BLaER1 treated with 17β-estradiol and CSF1 and Interleukin-3, amounts not matched to agents 10 nM and 100 nM (cell line): ENCODE data around the gene TMEM191C.

Experiments used
- H3K27ac ChIP-seq, 11 experiments: shearing (Covaris generic); formaldehyde crosslinking; 2 replicates each; pipeline ENCODE4 v1.8.1; 2022
- H3K27me3 ChIP-seq, 11 experiments: shearing (Covaris generic); formaldehyde crosslinking; 2 replicates each; pipeline ENCODE4 v1.8.1; 2022
- H3K36me3 ChIP-seq, 11 experiments: shearing (Covaris generic); formaldehyde crosslinking; 2 replicates each; pipeline ENCODE4 v1.8.1; 2022
- H3K4me1 ChIP-seq, 10 experiments: shearing (Covaris generic); formaldehyde crosslinking; 2 replicates each; pipeline ENCODE4 v1.8.1; 2022
- H3K4me2 ChIP-seq, 11 experiments: shearing (Covaris generic); formaldehyde crosslinking; 2 replicates each; pipeline ENCODE4 v1.8.1; 2022
- H3K4me3 ChIP-seq, 10 experiments: shearing (Covaris generic); formaldehyde crosslinking; 2 replicates each; pipeline ENCODE4 v1.8.1; 2022
- H3K9ac ChIP-seq, 11 experiments: shearing (Covaris generic); formaldehyde crosslinking; 2 replicates each; pipeline ENCODE4 v1.8.1; 2022
- H3K9me3 ChIP-seq, 11 experiments: shearing (Covaris generic); formaldehyde crosslinking; replicated peaks in 1 of 11; 2 replicates each; pipeline ENCODE4 v1.8.1; 2022
- H4K20me1 ChIP-seq, 11 experiments: shearing (Covaris generic); formaldehyde crosslinking; 2 replicates each; pipeline ENCODE4 v1.8.1; 2022
- Cebpa-rat ChIP-seq, 11 experiments: shearing (Covaris generic); IDR thresholded peaks; 2 replicates each; pipeline ENCODE4 v1.8.1; 2022

TMEM191C gene

DNA sequence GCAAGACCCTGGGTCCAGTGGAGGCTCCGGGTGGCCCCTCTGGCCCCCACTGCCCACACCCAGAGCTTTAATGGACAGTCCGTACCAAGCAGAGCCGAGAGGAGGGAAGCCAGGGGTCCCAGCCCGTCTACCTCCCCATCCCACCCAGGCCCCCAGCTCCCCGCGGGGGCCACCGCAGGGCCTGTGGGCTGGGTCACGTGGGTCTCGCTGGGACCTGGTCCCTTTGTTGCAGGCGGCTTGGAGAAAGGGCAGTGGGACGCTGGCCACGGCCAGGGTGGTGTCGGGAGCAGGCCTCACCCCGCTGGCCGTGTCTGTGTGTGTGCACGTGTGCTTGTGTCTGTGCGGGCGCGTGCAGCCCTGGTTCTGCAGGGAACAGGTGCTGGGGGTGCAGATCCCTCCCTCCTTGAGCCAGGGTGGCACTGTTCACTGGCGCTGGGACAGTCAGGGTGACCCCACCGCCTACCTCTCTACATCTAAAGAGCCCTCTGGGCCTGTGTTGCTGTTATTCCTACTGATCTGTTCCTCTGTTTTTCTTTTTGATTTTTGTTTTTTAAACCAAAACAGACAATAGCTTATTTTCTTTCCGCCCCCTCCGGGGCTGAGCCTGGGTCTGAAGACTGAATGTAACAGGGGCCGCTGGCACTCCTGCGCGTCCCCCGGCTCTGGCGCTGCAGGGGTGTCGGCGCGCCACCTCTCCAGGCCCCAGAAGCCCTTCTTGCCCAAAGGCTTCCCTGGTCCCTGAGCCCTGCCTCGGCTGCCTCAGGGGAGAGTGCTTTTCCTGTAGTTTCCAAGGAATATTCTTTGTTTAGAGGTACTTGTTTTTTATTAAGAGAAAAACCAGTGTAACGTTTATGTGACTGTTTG is 20.1 kb upstream of the TMEM191C start:
- Histone ChIP-seq H3K27me3 (no peaks in the 10 kb centered on the region), H4K20me1 (peaks cover 67 to 94% (median 90%) of the 10 kb centered on the region in 11 experiments), H3K4me2 (peak overlapping the region in 9 of 11 experiments; percentile 66 to 87 (median 77); a peak in 17 of 22 replicates), H3K9ac (peak overlapping the region in 1 of 11 experiments; percentile 11; a peak in 2 of 22 replicates), H3K9me3 (no peaks in the 10 kb centered on the region), H3K36me3 (peaks cover 27 to 52% (median 44%) of the 10 kb centered on the region in 11 experiments; a peak in 21 of 22 replicates), H3K4me3 (no peak overlapping the region), H3K27ac (peak overlapping the region in 4 of 11 experiments; percentile 5 to 79 (median 41); a peak in 4 of 22 replicates), H3K4me1 (peaks cover 48 to 96% (median 94%) of the 10 kb centered on the region in 10 experiments)
- TF ChIP-seq Cebpa-rat (IDR thresholded peaks at IDR 0.05): no peak

DNA sequence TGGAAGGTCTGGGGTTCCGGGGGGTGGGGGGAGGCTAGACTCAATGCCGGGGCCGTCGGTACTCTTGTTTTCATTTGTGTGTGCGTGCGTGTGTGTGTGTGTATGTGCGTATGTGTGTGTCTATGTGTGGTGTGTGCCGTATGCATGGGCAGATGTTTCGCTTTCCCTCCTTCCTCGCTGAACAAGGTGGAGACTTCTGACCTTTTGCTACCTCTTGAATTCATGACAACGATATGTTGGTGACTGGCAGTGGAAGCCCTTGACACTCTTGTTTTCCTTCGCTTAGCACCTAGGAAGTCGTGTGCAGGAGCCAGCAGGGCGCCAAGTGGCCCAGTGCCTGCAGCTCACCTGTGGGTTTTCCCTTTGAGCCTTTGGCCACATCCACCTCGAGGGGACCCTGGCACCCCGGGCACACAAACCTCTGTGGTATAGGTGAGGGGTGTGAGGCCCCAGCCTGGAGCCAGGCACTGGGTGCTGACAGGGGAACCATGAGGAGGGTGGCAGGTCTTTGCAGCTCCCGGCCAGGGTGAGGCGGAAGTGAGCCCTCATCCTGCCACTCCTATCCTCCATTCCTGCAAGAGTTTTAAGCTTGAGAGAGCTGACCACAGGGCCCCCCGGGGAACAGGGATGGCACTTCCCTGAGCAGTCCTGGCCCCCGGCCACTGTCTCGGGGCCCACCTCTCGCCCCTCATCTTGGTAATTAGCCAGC is 19.3 kb upstream of the TMEM191C start:
- Histone ChIP-seq H3K9ac (peak overlapping the region in 9 of 11 experiments; percentile 3 to 71 (median 65); a peak in 16 of 22 replicates), H3K4me3 (no peak overlapping the region; a peak in 1 of 20 replicates), H4K20me1 (peaks cover 66 to 95% (median 88%) of the 10 kb centered on the region in 11 experiments), H3K4me1 (peaks cover 46 to 96% (median 92%) of the 10 kb centered on the region in 10 experiments), H3K27me3 (no peaks in the 10 kb centered on the region), H3K9me3 (no peaks in the 10 kb centered on the region), H3K4me2 (peak overlapping the region; percentile 52 to 87 (median 77)), H3K36me3 (peaks cover 27 to 52% (median 44%) of the 10 kb centered on the region in 11 experiments; a peak in 21 of 22 replicates), H3K27ac (peak overlapping the region in 9 of 11 experiments; percentile 59 to 83 (median 73); a peak in 18 of 22 replicates)
- TF ChIP-seq Cebpa-rat (IDR thresholded peaks at IDR 0.05): no peak

DNA sequence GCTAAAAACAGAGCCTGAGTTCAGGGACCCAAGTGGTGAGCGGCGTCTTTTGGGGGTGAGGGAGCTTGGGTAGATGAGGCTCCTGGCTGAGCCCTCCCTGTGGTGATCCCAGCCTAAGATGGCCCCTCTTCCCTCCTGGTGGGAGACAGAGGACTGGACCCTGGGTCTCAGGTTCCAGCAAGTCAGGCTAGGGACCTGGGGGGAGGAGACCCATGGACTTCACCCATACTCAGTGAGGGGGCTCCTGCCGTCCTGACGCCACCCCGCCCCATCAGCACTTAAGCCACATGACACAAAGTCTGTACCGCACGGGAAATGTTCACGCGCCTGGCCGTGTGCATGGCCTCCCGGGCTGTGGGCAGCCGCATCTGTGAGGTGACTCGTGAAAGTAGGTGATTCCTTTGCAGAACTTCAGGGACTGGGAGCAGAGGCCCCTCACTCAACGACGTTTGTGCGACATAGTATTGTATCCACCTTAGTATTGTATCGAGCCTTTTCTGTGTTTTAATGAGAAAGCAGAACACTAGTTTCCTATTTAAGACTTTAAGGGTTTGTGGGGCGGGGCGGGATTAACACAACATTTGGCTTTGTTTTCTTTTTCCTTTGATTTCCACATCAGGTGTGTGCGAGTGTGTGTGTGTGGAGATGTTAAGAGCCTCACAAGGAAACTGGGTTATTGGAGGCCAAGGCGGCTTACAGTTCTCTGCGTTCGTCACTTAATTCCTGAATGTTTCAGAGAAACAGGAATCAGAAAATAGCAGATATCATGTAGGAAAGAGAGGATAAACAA is 18.4 kb upstream of the TMEM191C start:
- Histone ChIP-seq H3K27me3 (no peaks in the 10 kb centered on the region), H3K27ac (peak overlapping the region in 9 of 11 experiments; percentile 59 to 83 (median 73); a peak in 18 of 22 replicates), H3K9me3 (no peaks in the 10 kb centered on the region), H3K4me1 (peaks cover 36 to 88% (median 82%) of the 10 kb centered on the region in 10 experiments), H3K9ac (peak overlapping the region in 10 of 11 experiments; percentile 3 to 71 (median 65); a peak in 16 of 22 replicates), H4K20me1 (peaks cover 56 to 86% (median 78%) of the 10 kb centered on the region in 11 experiments), H3K4me3 (no peak overlapping the region; a peak in 1 of 20 replicates), H3K36me3 (peaks cover 27 to 43% (median 37%) of the 10 kb centered on the region in 11 experiments; a peak in 21 of 22 replicates), H3K4me2 (peak overlapping the region; percentile 52 to 87 (median 77))
- no peak for TF ChIP-seq Cebpa-rat (IDR thresholded peaks at IDR 0.05)

DNA sequence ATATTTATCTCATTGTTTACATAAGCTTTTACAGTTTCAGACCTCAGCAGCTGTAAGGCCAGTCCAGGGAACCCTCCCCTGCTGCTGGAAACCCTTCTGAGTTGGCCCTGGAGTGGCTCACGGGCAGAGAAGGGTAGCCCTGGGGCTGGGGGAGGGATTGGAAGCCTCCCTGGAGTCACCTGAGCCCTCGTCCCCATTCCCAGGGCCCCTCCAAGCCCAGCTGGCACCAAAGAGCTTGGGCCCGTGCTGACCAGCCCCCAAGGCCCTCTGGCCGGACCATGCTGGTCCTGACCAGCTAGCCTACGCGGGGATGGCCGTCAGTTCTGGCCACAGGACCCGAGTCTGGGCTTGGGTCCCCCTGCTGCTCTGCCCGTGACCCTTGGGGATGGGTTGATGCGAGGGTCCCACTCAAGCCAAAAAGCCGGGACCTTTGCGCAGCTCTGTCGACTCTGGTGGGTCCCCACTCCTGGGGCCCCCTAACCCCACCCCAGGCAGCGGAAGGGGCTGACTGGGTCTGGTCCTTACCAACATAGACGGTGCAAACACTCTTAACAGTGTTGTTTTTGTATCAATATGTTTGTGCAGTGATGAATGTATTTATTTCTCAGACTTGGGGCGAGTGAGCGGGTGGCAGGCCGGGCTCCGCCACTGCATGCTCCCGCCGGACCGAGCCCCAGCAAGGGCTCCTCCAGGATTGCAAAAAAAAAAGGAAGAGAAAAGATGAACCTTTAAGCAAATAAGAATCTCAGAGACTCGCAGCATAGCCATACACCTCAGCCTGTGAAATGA is 17.5 kb upstream of the TMEM191C start:
- peak overlapping the region in 6 of 11 experiments; percentile 6 to 79 (median 28); a peak in 8 of 22 replicates for H3K27ac ChIP-seq
- peaks cover 47 to 77% (median 69%) of the 10 kb centered on the region in 11 experiments for H4K20me1 ChIP-seq
- H3K27me3 ChIP-seq: no peaks in the 10 kb centered on the region
- TF ChIP-seq Cebpa-rat (IDR thresholded peaks at IDR 0.05): no peak
- peaks cover 31 to 81% (median 73%) of the 10 kb centered on the region in 10 experiments for H3K4me1 ChIP-seq
- peaks cover 24 to 34% (median 28%) of the 10 kb centered on the region in 11 experiments; a peak in 21 of 22 replicates for H3K36me3 ChIP-seq
- no peak overlapping the region for H3K4me3 ChIP-seq
- H3K4me2 ChIP-seq: peak overlapping the region in 10 of 11 experiments; percentile 24 to 85 (median 79); a peak in 20 of 22 replicates
- H3K9me3 ChIP-seq: no peaks in the 10 kb centered on the region
- H3K9ac ChIP-seq: peak overlapping the region in 9 of 11 experiments; percentile 5 to 57 (median 40); a peak in 10 of 22 replicates

DNA sequence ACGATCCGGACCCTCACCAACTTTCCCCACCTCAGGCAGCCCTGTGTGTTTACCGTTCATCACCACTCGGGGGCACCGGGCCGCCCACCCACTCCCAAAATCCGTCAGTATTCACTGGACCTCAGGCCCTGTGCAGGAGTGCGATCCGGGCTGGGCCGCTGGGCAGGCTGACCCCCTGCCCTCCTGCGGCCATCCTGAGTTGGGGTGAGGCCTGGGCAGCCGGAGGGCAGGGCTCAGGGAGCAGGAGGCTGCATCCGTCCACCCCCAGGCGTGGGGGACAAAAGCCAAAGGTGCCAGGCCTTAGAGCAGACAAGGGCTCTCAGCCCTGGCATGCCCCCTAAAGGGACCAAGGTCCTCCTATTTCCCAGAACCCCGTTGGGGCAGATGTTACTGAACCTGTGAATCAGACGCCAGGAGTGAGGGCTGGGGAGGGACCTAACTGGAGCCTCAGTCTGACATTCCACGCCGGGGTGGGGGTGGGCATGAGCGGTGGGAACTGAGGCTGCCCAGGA is 16.8 kb upstream of the TMEM191C start:
- H3K9ac ChIP-seq: peak overlapping the region in 10 of 11 experiments; percentile 5 to 57 (median 38); a peak in 13 of 22 replicates
- H3K4me2 ChIP-seq: peak overlapping the region in 10 of 11 experiments; percentile 24 to 85 (median 79); a peak in 21 of 22 replicates
- H3K27me3 ChIP-seq: no peaks in the 10 kb centered on the region
- peaks cover 17 to 29% (median 21%) of the 10 kb centered on the region in 11 experiments; a peak in 21 of 22 replicates for H3K36me3 ChIP-seq
- TF ChIP-seq Cebpa-rat (IDR thresholded peaks at IDR 0.05): no peak
- peaks cover 31 to 75% (median 67%) of the 10 kb centered on the region in 10 experiments for H3K4me1 ChIP-seq
- no peak overlapping the region; a peak in 1 of 20 replicates for H3K4me3 ChIP-seq
- H4K20me1 ChIP-seq: peaks cover 40 to 71% (median 63%) of the 10 kb centered on the region in 11 experiments; a peak in 21 of 22 replicates
- H3K9me3 ChIP-seq: no peaks in the 10 kb centered on the region
- H3K27ac ChIP-seq: peak overlapping the region in 5 of 11 experiments; percentile 3 to 79 (median 21); a peak in 4 of 22 replicates

DNA sequence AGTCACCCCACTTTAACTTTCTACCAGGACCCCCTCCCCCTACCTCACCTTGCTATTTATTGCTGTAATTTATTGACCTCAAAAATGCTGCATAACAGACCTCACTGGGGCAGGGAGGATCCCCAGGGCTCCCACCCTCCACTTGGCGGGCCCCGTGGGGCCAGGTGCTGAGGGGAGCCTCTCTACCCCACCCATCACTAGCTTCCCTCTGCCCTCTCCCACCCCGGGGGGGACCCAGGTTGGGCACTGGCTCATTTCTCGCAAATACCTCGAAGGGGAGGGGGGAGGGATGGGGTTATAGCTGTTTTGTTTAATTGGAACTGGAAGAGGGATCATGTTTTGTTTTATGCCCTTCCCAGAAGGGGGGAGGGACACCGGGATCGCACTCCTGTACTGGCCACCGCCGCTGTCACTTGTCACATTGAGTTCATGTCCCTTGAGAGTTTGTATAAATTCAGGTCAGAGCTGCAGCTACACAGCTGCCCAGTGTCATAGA is 16.3 kb upstream of the TMEM191C start:
- H3K36me3 ChIP-seq: peaks cover 12 to 27% (median 16%) of the 10 kb centered on the region in 11 experiments; a peak in 20 of 22 replicates
- peak overlapping the region in 10 of 11 experiments; percentile 24 to 85 (median 79); a peak in 20 of 22 replicates for H3K4me2 ChIP-seq
- peak overlapping the region in 2 of 11 experiments; percentile 45 to 79; a peak in 2 of 22 replicates for H3K27ac ChIP-seq
- TF ChIP-seq Cebpa-rat (IDR thresholded peaks at IDR 0.05): no peak
- no peak overlapping the region; a peak in 1 of 20 replicates for H3K4me3 ChIP-seq
- no peaks in the 10 kb centered on the region for H3K27me3 ChIP-seq
- peaks cover 31 to 70% (median 61%) of the 10 kb centered on the region in 10 experiments for H3K4me1 ChIP-seq
- peaks cover 35 to 68% (median 61%) of the 10 kb centered on the region in 11 experiments; a peak in 21 of 22 replicates for H4K20me1 ChIP-seq
- no peaks in the 10 kb centered on the region for H3K9me3 ChIP-seq
- H3K9ac ChIP-seq: peak overlapping the region in 9 of 11 experiments; percentile 5 to 57 (median 36); a peak in 11 of 22 replicates
